ENCODE results near the gene KASH5.
A peak's percentile ranks its signal among the peaks of the same experiment; 100 is the strongest.

KASH5 gene

GRCh38 chr19:49432141-49433073, 44.4 kb downstream of the KASH5 start:
- H3K36me3 ChIP-seq, result no peaks in the 10 kb centered on the region
- peaks cover 100% of the 10 kb centered on the region in 11 experiments for H3K27me3 ChIP-seq
- TF ChIP-seq Cebpa-rat (IDR thresholded peaks at IDR 0.05), result no peak
- no peak overlapping the region for H3K9ac ChIP-seq
- H3K4me2 ChIP-seq, result peak overlapping the region in 1 of 11 experiments; percentile 17; a peak in 1 of 22 replicates
- no peak overlapping the region for H3K27ac ChIP-seq
- peaks cover 0 to 10% (median 0%) of the 10 kb centered on the region in 11 experiments; a peak in 4 of 22 replicates for H4K20me1 ChIP-seq
- H3K4me1 ChIP-seq, result peaks cover 8 to 32% (median 20%) of the 10 kb centered on the region in 10 experiments; a peak in 17 of 20 replicates
- peaks cover 4 to 35% (median 18%) of the 10 kb centered on the region in 11 experiments; a peak in 15 of 22 replicates for H3K9me3 ChIP-seq (replicated peaks in 1 of 11)
- H3K4me3 ChIP-seq, result 0 out of 20 replicates have a peak overlapping the region, but pooled peaks of 1 of the 10 experiments have one; percentile 7

DNA sequence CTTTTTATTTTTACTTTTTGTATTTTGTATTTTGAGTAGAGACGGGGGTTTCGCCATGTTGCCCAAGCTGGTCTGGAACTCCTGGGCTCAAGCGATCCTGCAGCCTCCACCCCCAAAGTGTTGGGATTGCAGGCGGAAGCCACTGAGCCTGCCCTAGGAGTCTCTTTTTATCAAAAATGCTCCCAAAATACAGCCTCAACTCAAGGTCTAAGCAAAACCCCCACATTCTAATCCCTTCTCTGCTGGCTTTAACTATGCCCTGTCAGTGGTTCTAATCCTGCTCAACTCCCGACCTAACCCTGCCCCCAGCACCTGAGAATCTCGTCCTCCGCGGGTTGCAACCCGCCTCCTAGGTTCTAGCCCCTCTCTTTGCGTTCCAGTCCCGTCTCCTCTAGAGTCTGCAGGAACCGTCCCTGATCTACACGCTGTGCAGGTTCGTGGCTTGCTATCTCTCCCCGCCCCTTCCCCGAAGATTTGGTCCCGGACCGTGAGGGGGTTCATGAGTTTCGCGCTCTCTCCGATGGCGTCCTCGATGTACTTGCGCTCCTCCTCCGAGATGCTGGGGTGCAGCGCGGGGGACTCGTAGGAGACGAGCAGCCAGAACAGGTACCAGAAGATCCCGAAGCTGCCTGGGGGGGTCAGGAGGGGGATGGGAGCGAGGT, 45.3 kb downstream of the KASH5 start:
- H3K9me3 ChIP-seq (replicated peaks in 1 of 11), result peaks cover 4 to 35% (median 18%) of the 10 kb centered on the region in 11 experiments; a peak in 15 of 22 replicates
- peaks cover 0 to 12% (median 0%) of the 10 kb centered on the region in 11 experiments; a peak in 5 of 22 replicates for H4K20me1 ChIP-seq
- peaks cover 0 to 23% (median 11%) of the 10 kb centered on the region in 10 experiments; a peak in 14 of 20 replicates for H3K4me1 ChIP-seq
- H3K4me3 ChIP-seq, result no peak overlapping the region
- H3K9ac ChIP-seq, result no peak overlapping the region
- TF ChIP-seq Cebpa-rat (IDR thresholded peaks at IDR 0.05), result no peak
- H3K27ac ChIP-seq, result no peak overlapping the region
- H3K36me3 ChIP-seq, result no peaks in the 10 kb centered on the region
- peaks cover 100% of the 10 kb centered on the region in 11 experiments for H3K27me3 ChIP-seq
- H3K4me2 ChIP-seq, result no peak overlapping the region

DNA sequence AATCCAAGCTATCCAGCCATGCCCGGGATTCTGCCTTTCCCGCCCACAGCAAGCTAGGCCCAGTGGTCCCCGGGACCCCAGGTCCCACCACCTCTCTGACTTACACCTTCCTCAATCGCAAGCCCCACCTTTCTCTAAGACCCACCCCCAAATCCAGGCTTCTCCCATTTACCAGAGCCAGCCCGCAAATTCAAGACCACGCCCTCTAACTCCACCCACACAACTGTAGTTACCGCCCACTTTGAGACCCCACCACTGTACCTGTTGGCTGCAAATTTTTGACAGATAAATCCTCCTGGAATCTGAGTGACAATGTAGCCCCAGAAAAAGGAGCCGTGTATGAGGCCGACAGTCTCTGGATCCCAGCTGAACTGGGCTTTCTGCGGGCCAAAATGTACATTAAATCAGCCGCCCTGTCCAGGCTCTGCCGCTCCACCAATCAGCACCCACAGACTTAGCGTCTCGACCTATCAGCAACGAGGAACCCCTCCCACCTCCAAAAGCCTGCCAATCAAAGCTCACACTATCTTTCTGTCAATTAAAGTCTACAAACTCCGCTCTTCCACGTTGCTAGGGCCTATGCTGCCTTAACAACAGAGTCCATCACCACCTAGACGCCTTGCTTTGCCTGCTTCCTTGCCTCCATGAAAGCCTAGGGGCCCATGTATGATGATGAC, 47.0 kb downstream of the KASH5 start:
- no peak overlapping the region for H3K9ac ChIP-seq
- peaks cover 0 to 19% (median 9%) of the 10 kb centered on the region in 10 experiments; a peak in 8 of 20 replicates for H3K4me1 ChIP-seq
- H3K4me3 ChIP-seq, result no peak overlapping the region
- no peak for TF ChIP-seq Cebpa-rat (IDR thresholded peaks at IDR 0.05)
- H3K9me3 ChIP-seq (replicated peaks in 1 of 11), result peaks cover 4 to 35% (median 18%) of the 10 kb centered on the region in 11 experiments; a peak in 15 of 22 replicates
- H3K27ac ChIP-seq, result no peak overlapping the region
- peaks cover 100% of the 10 kb centered on the region in 11 experiments for H3K27me3 ChIP-seq
- no peak overlapping the region for H3K4me2 ChIP-seq
- H4K20me1 ChIP-seq, result peaks cover 0 to 13% (median 0%) of the 10 kb centered on the region in 11 experiments; a peak in 6 of 22 replicates
- H3K36me3 ChIP-seq, result no peaks in the 10 kb centered on the region

DNA sequence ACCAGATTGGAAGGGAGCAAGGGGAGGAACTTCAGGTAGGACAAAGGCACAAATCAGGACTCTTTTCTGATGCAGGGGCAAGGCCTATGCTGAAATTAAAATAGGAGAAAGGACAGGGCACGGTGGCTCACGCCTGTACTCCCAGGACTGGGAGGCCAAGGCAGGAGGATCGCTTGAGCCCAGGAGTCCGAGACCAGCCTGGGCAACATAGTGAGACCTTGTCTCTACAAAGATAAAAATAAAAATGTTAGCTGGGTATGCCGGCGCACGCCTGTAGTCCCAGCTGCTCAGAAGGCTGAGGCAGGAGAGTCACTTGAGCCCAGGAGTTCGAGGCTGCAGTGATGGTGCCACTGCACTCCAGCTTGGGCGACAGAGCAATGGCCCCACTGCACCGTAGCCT, 47.6 kb downstream of the KASH5 start:
- H3K4me1 ChIP-seq, result peaks cover 0 to 15% (median 7%) of the 10 kb centered on the region in 10 experiments; a peak in 7 of 20 replicates
- peaks cover 0 to 20% (median 3%) of the 10 kb centered on the region in 11 experiments; a peak in 8 of 22 replicates for H4K20me1 ChIP-seq
- H3K9me3 ChIP-seq (replicated peaks in 1 of 11), result peaks cover 4 to 35% (median 18%) of the 10 kb centered on the region in 11 experiments; a peak in 15 of 22 replicates
- H3K27ac ChIP-seq, result no peak overlapping the region
- no peak overlapping the region for H3K9ac ChIP-seq
- H3K27me3 ChIP-seq, result peaks cover 100% of the 10 kb centered on the region in 11 experiments
- H3K4me3 ChIP-seq, result no peak overlapping the region
- H3K36me3 ChIP-seq, result no peaks in the 10 kb centered on the region
- no peak for TF ChIP-seq Cebpa-rat (IDR thresholded peaks at IDR 0.05)
- H3K4me2 ChIP-seq, result no peak overlapping the region

DNA sequence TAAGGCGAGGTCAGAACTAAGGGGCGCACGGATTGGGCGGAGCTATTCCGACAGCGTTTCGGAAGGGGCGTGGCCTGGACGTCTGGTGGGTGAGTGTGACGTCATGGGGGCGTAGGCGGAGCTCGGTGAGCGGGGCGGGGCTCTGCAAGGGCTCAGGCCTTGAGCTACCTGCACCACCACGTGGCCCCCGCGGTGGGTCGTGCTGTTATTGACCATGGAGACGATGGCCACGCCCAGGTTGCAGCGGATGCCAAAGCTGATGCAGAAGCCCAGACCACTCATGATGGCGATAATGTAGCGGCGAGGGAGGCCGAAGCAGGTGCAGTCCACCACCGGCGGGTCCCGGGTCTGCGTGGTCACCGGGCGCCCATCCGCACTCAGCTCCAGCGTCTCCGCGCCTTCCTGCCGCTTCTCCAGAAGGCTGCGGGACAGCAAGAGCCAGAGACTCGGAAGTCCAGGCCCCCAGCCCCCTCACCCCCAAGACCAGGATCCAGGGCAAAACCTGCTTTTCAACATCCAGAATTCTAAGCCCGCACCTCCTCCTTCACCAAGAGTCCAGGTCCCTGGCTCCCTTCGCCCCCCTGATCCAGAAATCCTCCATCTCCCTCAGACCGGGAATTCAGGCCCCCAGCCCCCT, 48.5 kb downstream of the KASH5 start:
- no peaks in the 10 kb centered on the region for H3K36me3 ChIP-seq
- no peak overlapping the region for H3K4me2 ChIP-seq
- no peak overlapping the region for H3K4me3 ChIP-seq
- no peak for TF ChIP-seq Cebpa-rat (IDR thresholded peaks at IDR 0.05)
- H3K9ac ChIP-seq, result no peak overlapping the region
- peaks cover 0 to 26% (median 4%) of the 10 kb centered on the region in 11 experiments; a peak in 8 of 22 replicates for H4K20me1 ChIP-seq
- H3K4me1 ChIP-seq, result peaks cover 0 to 15% (median 6%) of the 10 kb centered on the region in 10 experiments; a peak in 9 of 20 replicates
- H3K9me3 ChIP-seq (replicated peaks in 1 of 11), result peaks cover 4 to 31% (median 18%) of the 10 kb centered on the region in 11 experiments; a peak in 15 of 22 replicates
- H3K27ac ChIP-seq, result no peak overlapping the region
- peaks cover 100% of the 10 kb centered on the region in 11 experiments for H3K27me3 ChIP-seq

- peaks cover 5 to 19% (median 13%) of the 10 kb centered on the region in 10 experiments; a peak in 17 of 20 replicates for H3K4me1 ChIP-seq
- H4K20me1 ChIP-seq, result peaks cover 0 to 26% (median 4%) of the 10 kb centered on the region in 11 experiments; a peak in 8 of 22 replicates
- TF ChIP-seq Cebpa-rat (IDR thresholded peaks at IDR 0.05), result no peak
- H3K36me3 ChIP-seq, result no peaks in the 10 kb centered on the region
- no peak overlapping the region for H3K9ac ChIP-seq
- no peak overlapping the region for H3K27ac ChIP-seq
- H3K4me3 ChIP-seq, result no peak overlapping the region
- peaks cover 100% of the 10 kb centered on the region in 11 experiments for H3K27me3 ChIP-seq
- H3K9me3 ChIP-seq (replicated peaks in 1 of 11), result peaks cover 3 to 24% (median 11%) of the 10 kb centered on the region in 11 experiments; a peak in 15 of 22 replicates
- no peak overlapping the region for H3K4me2 ChIP-seq
These were observed 49.2 kb downstream of the KASH5 start for GRCh38 chr19:49437231-49437630.

DNA sequence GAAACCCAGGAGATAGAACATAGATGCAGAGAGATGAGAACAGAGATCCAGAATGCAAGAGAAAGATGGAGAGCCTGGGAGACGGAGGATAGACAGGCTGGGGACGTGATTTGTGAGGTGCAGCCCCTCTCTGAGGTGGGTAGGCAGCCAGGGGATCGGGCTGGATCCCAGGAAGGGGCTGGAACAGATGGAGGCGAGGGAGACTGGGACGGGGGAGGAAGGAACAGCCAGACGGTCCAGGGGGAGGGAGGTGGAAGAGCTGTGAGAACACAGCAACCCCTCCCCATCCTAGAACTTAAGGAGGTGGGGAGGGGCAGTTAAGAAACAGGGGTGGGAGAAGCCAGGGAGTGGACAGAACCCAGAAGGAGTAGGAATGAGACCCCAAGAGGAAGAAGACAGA, 50.2 kb downstream of the KASH5 start:
- Histone ChIP-seq H3K9me3 (replicated peaks in 1 of 11) (peaks cover 0 to 15% (median 4%) of the 10 kb centered on the region in 11 experiments; a peak in 7 of 22 replicates), H4K20me1 (peaks cover 0 to 26% (median 4%) of the 10 kb centered on the region in 11 experiments; a peak in 8 of 22 replicates), H3K9ac (no peak overlapping the region), H3K36me3 (no peaks in the 10 kb centered on the region), H3K4me3 (no peak overlapping the region), H3K27me3 (peaks cover 92 to 97% (median 94%) of the 10 kb centered on the region in 11 experiments), H3K27ac (no peak overlapping the region), H3K4me2 (no peak overlapping the region), H3K4me1 (peaks cover 6 to 18% (median 15%) of the 10 kb centered on the region in 10 experiments; a peak in 17 of 20 replicates)
- no peak for TF ChIP-seq Cebpa-rat (IDR thresholded peaks at IDR 0.05)

- Histone ChIP-seq H4K20me1 (peaks cover 0 to 26% (median 4%) of the 10 kb centered on the region in 11 experiments; a peak in 7 of 22 replicates), H3K27ac (no peak overlapping the region), H3K9me3 (replicated peaks in 1 of 11) (peaks cover 0 to 14% (median 0%) of the 10 kb centered on the region in 11 experiments; a peak in 4 of 22 replicates), H3K36me3 (no peaks in the 10 kb centered on the region), H3K4me1 (peaks cover 17 to 30% (median 23%) of the 10 kb centered on the region in 10 experiments), H3K4me2 (no peak overlapping the region), H3K27me3 (peaks cover 77 to 81% (median 78%) of the 10 kb centered on the region in 11 experiments), H3K9ac (no peak overlapping the region), H3K4me3 (no peak overlapping the region)
- no peak for TF ChIP-seq Cebpa-rat (IDR thresholded peaks at IDR 0.05)
These were observed 51.8 kb downstream of the KASH5 start for GRCh38 chr19:49439836-49440235.

All from BLaER1 treated with 17β-estradiol and CSF1 and Interleukin-3, amounts not matched to agents 10 nM and 100 nM (cell line).